GM12878 (cell line): ENCODE data around the gene DNASE1. TPM values are rescaled to one million over a fixed set of nuclear protein-coding genes. Genes with fewer than 3 reads are reported as not detected.

Experiments used
- CBX5 ChIP-seq: sonication (generic); IDR thresholded peaks from 2 replicates; pipeline ENCODE4 v1.6.1; 2016; ENCODE audit warnings: low read depth, moderate library complexity, mild to moderate bottlenecking, inconsistent platforms
- CTCF ChIP-seq, 3 experiments: IDR thresholded peaks in 2 of 3; conservative IDR thresholded peaks in 1 of 3; 2 replicates each; pipeline ENCODE4 v1.5.1; 2011; ENCODE audit warnings: low read depth in 3 of 3, low read length in 3 of 3, mild to moderate bottlenecking in 3 of 3, control low read depth in 2 of 3, moderate library complexity in 2 of 3, inconsistent platforms in 1 of 3, mixed read lengths in 1 of 3; ENCODE audit not compliant: control insufficient read depth in 2 of 3, insufficient read depth in 1 of 3; ENCODE audit errors: extremely low read depth in 1 of 3
- E2F8 ChIP-seq: fragments of 450-650 bp; IDR thresholded peaks from 2 replicates; pipeline ENCODE4 v1.6.1; 2018; ENCODE audit warnings: mild to moderate bottlenecking, low read depth, moderate library complexity; ENCODE audit not compliant: partially characterized antibody
- EGR1 ChIP-seq, 2 experiments: IDR thresholded peaks; 1 replicate in 1 of 2; 2 replicates in 1 of 2; pipeline ENCODE4 v1.6.1; 2011 to 2012; ENCODE audit warnings: low read depth in 2 of 2, low read length in 2 of 2, borderline replicate concordance in 1 of 2, mild to moderate bottlenecking in 1 of 2, moderate library complexity in 1 of 2
- ESRRA ChIP-seq: IDR thresholded peaks from 2 replicates; pipeline ENCODE4 v1.6.1; 2012; ENCODE audit warnings: mild to moderate bottlenecking, low read length, improper control_type of control experiment
- FOXK2 ChIP-seq: fragments of 450-650 bp; IDR thresholded peaks from 2 replicates; pipeline ENCODE4 v1.6.1; 2017; ENCODE audit warnings: mild to moderate bottlenecking, moderate library complexity
- JUNB ChIP-seq: IDR thresholded peaks from 2 replicates; pipeline ENCODE4 v1.6.1; 2016; ENCODE audit warnings: antibody characterized with exemption, mild to moderate bottlenecking
- MTA2 ChIP-seq: fragments of 450-650 bp; IDR thresholded peaks from 2 replicates; pipeline ENCODE4 v1.6.1; 2016; ENCODE audit warnings: low read depth, mild to moderate bottlenecking, moderate library complexity
- NFYB ChIP-seq: IDR thresholded peaks from 2 replicates; pipeline ENCODE4 v1.6.1; 2011; ENCODE audit warnings: low read depth, mild to moderate bottlenecking, low read length, improper control_type of control experiment, moderate library complexity; ENCODE audit not compliant: insufficient read depth
- NKRF ChIP-seq: fragments of 450-650 bp; conservative IDR thresholded peaks from 2 replicates; pipeline ENCODE4 v1.6.1; 2017; ENCODE audit warnings: mild to moderate bottlenecking, moderate library complexity
- PBX3 ChIP-seq: IDR thresholded peaks from 2 replicates; pipeline ENCODE4 v1.6.1; 2011; ENCODE audit warnings: mild to moderate bottlenecking, low read depth, low read length, moderate library complexity; ENCODE audit not compliant: insufficient replicate concordance
- RAD21 ChIP-seq: IDR thresholded peaks from 2 replicates; pipeline ENCODE4 v1.6.1; 2011; ENCODE audit warnings: mild to moderate bottlenecking, low read depth, low read length, moderate library complexity; ENCODE audit not compliant: insufficient read depth
- RUNX3 ChIP-seq: IDR thresholded peaks from 2 replicates; pipeline ENCODE4 v1.6.1; 2012; ENCODE audit warnings: low read length, inconsistent platforms
- SMARCA5 ChIP-seq: fragments of 450-650 bp; IDR thresholded peaks from 2 replicates; pipeline ENCODE4 v1.6.1; 2017; ENCODE audit warnings: mild to moderate bottlenecking
- SUZ12 ChIP-seq: fragments of 200-600 bp; sonication (generic); IDR thresholded peaks from one replicate; pipeline ENCODE4 v1.6.1; 2018; ENCODE audit warnings: antibody characterized with exemption, mild to moderate bottlenecking; ENCODE audit not compliant: unreplicated experiment
- YY1 ChIP-seq: IDR thresholded peaks from 2 replicates; pipeline ENCODE4 v1.6.1; 2011; ENCODE audit warnings: low read depth, mild to moderate bottlenecking, low read length
- ZNF384 ChIP-seq: IDR thresholded peaks from 2 replicates; pipeline ENCODE4 v1.6.1; 2012; ENCODE audit warnings: low read depth, mild to moderate bottlenecking, low read length, improper control_type of control experiment, borderline replicate concordance
- ZSCAN29 ChIP-seq: fragments of 450-650 bp; IDR thresholded peaks from 2 replicates; pipeline ENCODE4 v1.6.1; 2017; ENCODE audit warnings: mild to moderate bottlenecking, moderate library complexity
- ZZZ3 ChIP-seq: IDR thresholded peaks from 2 replicates; pipeline ENCODE4 v1.6.1; 2011; ENCODE audit warnings: low read depth; ENCODE audit not compliant: control insufficient read depth, insufficient read length
- polyA plus RNA-seq, 11 experiments: library from polyadenylated mRNA; depleted of rRNA in 4 of 11; unstranded in 6 of 11; stranded (reverse) in 5 of 11; fragments of >200 nt; fragmentation: Nextera tagmentation in 4 of 11; fragmentation: Illumina TruSeq in 1 of 11; extraction: Ambion mirVana in 4 of 11; extraction: Trizol in 1 of 11; gene quantifications; 1 replicate in 1 of 11; 2 replicates in 10 of 11; pipeline versions ENCODE4 v1.2.1 to v1.2.3, GENCODE V29; 2011 to 2016; ENCODE audit warnings: inconsistent platforms in 2 of 11, missing spikeins in 2 of 11, low read depth in 1 of 11
- total RNA-seq, 4 experiments: library from RNA; depleted of rRNA in 3 of 4; stranded (reverse); fragments of >200 nt in 3 of 4; fragmentation: Illumina TruSeq in 1 of 4; extraction: Trizol in 1 of 4; gene quantifications; 2 replicates each; pipeline versions ENCODE4 v1.2.1 to v1.2.3, GENCODE V29; 2013 to 2021

Gene DNASE1
- total and polyA plus RNA-seq, 10 of the 15 experiments (the other 5 are each of a cell fraction or from before 2014, with no cell fraction given), result 0.23 to 12.0 (median 7.9) TPM

GRCh38 chr16:3690470-3690928 is 36.0 kb downstream of the DNASE1 start (continued):
- no peak for TF ChIP-seq NKRF
- TF ChIP-seq SMARCA5, result peak; percentile 66; the same call in 1 of the 2 replicates
- TF ChIP-seq E2F8, result no peak
- peak; percentile 88 to 94 (median 91); a peak in 5 of 6 replicates for TF ChIP-seq CTCF (IDR thresholded peaks at IDR 0.05 in 2 of 3, conservative IDR thresholded peaks at IDR 0.05 in 1 of 3; ENCODE audit: control insufficient read depth in 2 of 3, extremely low read depth in 1 of 3, insufficient read depth in 1 of 3, low read depth in 3 of 3, low read length in 3 of 3)
- no peak for TF ChIP-seq EGR1 (IDR thresholded peaks at IDR 0.05; ENCODE audit: borderline replicate concordance in 1 of 2, low read depth in 2 of 2, low read length in 2 of 2)
- TF ChIP-seq SUZ12, result no peak
- TF ChIP-seq MTA2, result peak; percentile 13; the same call in 1 of the 2 replicates
- no peak for TF ChIP-seq FOXK2
- TF ChIP-seq ZNF384, result no peak
- TF ChIP-seq PBX3, result no peak
- no peak for TF ChIP-seq CBX5
- no peak for TF ChIP-seq ZSCAN29
- no peak for TF ChIP-seq ESRRA
- TF ChIP-seq JUNB, result no peak
- peak; percentile 72 for TF ChIP-seq RAD21
- TF ChIP-seq ZZZ3, result no peak
- peak; percentile 89 for TF ChIP-seq YY1
- TF ChIP-seq RUNX3, result no peak
- no peak for TF ChIP-seq NFYB
